ENCODE results near the gene UTF1. TPM values are rescaled to one million over a fixed set of nuclear protein-coding genes. Genes with fewer than 3 reads are reported as not detected.

UTF1 gene
- total RNA-seq, 2 donors from 2014 or later, result 0.21 TPM; not detected in 1

DNA sequence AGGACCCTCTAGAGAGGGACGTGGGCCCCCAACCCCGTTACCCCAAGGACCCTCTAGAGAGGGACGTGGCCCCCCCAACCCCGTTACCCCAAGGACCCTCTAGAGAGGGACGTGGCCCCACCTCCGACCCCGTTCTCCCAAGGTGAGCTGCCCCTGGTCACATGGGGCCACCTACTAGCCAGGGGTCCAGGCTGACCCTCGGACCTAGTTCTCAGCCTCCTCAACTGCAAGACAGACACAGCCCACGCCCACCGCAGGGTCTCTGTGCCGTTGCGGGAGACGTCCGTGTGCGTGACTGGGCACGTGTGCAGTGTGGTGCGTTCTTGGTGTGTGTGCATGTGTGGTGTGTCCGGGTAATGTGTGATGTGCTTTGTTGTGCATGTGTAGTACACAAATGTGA, 21.6 kb upstream of the UTF1 start:
- ATAC-seq (replicated peaks in 1 of 2), result no peak
- Mint-ChIP-seq H3K27me3 (ENCODE audit: low read depth) (no peaks in the 10 kb centered on the region), H3K27ac (no peak overlapping the region), H3K36me3 (ENCODE audit: insufficient read depth in 2 of 2) (no peaks in the 10 kb centered on the region), H3K9me3 (no peaks in the 10 kb centered on the region), H3K4me3 (no peak overlapping the region), H3K4me1 (ENCODE audit: low read depth) (no peaks in the 10 kb centered on the region)
- DNase-seq, result no peak

DNA sequence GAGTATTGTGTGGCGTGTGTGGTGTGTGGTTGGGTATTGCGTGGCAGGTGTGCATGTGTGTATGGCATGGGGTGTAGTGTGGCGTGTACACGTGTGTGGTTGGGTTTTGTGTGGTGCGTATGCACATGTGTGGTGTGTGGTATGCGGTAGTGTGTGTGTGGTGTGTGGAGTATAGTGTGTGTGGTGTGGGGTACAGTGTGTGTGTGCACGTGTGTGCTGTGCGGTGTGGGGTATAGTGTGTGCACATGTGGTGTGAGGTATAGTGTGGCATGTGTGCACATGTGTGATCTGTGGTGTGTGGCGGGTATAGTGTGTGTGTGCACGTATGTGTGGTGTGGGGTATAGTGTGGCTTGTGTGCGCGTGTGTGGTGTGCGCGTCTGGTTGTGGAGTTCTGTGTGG, 20.9 kb upstream of the UTF1 start:
- H3K27ac Mint-ChIP-seq, result no peak overlapping the region
- H3K9me3 Mint-ChIP-seq, result no peaks in the 10 kb centered on the region
- H3K27me3 Mint-ChIP-seq (ENCODE audit: low read depth), result no peaks in the 10 kb centered on the region
- no peak overlapping the region for H3K4me3 Mint-ChIP-seq
- H3K36me3 Mint-ChIP-seq (ENCODE audit: insufficient read depth in 2 of 2), result no peaks in the 10 kb centered on the region
- DNase-seq (no peak), ATAC-seq (replicated peaks in 1 of 2) (no peak)
- H3K4me1 Mint-ChIP-seq (ENCODE audit: low read depth), result no peaks in the 10 kb centered on the region

- Mint-ChIP-seq H3K9me3 (no peaks in the 10 kb centered on the region), H3K27ac (no peak overlapping the region), H3K4me3 (no peak overlapping the region), H3K27me3 (ENCODE audit: low read depth) (no peaks in the 10 kb centered on the region), H3K36me3 (ENCODE audit: insufficient read depth in 2 of 2) (no peaks in the 10 kb centered on the region), H3K4me1 (ENCODE audit: low read depth) (no peaks in the 10 kb centered on the region)
- DNase-seq (no peak), ATAC-seq (replicated peaks in 1 of 2) (no peak)
Observed at GRCh38 chr10:133209641-133210040, 20.4 kb upstream of the UTF1 start.

DNA sequence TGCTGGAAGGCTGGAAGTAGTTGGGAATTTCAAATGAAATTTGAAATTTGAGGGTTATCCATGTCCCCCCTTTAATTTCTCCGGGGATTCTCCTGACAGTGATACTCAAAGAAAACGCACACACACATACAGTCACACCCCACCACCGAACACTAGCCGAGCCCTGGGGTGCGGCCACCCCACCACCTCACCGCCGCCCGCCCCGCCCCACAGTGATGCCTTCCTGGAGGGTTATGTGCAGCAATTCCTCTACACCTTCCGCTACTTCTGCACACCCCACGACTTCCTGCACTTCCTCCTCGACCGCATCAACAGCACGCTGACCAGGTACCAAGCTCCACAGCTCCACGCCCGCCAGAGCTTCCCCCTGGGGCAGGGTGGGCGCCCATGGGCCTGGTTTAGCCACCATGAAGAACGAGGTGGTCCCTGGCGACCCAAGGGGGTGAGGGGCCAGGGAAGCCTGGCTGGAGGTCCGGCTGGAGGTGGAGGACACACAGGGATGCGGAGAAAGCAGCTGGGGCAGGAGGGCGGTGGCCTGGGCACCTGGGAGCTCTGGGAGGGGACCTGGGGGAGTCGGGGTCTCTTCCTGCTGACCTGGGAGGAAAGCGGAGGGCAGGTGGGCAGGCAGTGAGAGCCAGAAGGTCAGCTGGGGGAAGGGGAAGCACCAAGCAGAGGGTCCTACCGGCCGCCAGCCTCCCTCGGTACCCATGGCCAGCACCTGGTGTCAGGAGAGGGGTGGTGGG, 19.4 kb upstream of the UTF1 start:
- Mint-ChIP-seq H3K4me1 (ENCODE audit: low read depth) (no peaks in the 10 kb centered on the region), H3K4me3 (no peak overlapping the region), H3K36me3 (ENCODE audit: insufficient read depth in 2 of 2) (no peaks in the 10 kb centered on the region), H3K9me3 (no peaks in the 10 kb centered on the region), H3K27ac (no peak overlapping the region), H3K27me3 (ENCODE audit: low read depth) (no peaks in the 10 kb centered on the region)
- no peak for DNase-seq
- no peak for ATAC-seq (replicated peaks in 1 of 2)

DNA sequence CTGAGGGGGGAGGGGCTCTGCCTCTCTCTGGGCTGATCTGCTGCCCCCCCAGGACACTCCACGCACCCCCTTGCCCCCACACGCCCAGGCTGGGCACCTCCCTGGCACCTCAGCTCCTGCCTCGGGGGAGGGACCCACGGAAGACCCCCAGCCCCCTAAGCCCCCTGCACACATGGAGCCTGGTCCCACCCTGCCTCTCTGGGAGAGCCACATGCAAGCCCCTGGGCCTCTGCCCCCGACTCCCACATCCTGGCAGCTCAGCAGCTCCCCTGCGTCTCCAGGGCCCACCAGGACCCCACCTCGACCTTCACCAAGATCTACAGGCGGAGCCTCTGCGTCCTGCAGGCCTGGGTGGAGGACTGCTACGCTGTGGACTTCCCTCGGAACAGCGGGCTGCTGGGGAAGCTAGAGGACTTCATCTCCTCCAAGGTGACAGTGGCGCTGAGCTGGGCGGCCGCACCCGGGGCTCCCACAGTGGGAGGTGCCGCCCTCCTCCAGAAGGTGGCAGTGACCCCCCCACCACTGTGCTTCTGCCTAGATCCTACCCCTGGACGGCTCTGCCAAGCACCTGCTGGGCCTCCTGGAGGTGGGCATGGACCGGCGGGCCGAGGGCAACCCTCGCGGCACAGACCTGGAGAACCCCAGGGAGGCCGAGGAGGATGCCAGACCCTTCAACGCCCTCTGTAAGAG, 18.7 kb upstream of the UTF1 start:
- no peaks in the 10 kb centered on the region for H3K4me1 Mint-ChIP-seq (ENCODE audit: low read depth)
- no peak overlapping the region for H3K4me3 Mint-ChIP-seq
- H3K9me3 Mint-ChIP-seq, result no peaks in the 10 kb centered on the region
- no peak for DNase-seq
- H3K36me3 Mint-ChIP-seq (ENCODE audit: insufficient read depth in 2 of 2), result no peaks in the 10 kb centered on the region
- no peak overlapping the region for H3K27ac Mint-ChIP-seq
- ATAC-seq (replicated peaks in 1 of 2), result no peak
- no peaks in the 10 kb centered on the region for H3K27me3 Mint-ChIP-seq (ENCODE audit: low read depth)

DNA sequence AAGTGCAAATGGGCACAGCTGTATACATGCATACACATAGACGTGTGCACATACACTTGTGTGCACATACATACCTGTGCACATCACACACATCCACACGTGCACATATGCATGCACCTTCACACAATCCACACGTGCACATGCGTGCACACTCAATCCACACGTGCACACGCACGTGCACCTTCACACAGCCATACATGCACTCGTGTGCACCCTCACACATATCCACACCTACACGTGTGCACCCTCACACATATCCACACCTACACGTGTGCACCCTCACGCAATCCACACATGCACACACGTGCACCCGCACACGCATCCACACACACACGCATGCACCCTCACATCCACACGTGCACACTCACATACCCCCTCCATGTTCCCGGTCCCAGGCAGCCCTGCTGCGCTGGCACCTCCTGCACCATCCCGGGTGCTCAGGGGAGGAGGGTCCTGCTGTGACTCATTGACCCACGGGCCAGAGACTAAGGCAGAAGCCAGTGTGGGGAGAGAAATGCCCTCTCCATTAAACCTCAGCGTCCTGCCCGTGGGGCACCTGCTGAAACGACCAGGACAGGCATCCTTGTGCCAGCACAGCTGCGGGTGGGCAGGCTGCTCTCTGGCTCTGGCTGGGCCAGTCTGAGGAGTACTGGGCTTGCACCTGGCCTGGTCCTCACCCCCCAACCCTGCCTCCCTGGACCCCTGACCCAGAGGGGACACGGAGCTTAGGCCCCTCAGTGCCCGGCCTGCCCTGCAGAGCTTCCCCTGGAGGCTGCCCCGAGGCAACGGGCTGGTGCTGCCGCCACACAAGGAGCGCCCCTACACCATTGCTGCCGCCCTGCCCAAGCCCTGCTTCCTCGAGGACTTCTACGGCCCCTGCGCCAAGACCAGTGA, 17.8 kb upstream of the UTF1 start:
- Mint-ChIP-seq H3K27ac (no peak overlapping the region), H3K27me3 (ENCODE audit: low read depth) (no peaks in the 10 kb centered on the region), H3K4me3 (no peak overlapping the region), H3K4me1 (ENCODE audit: low read depth) (no peaks in the 10 kb centered on the region), H3K36me3 (ENCODE audit: insufficient read depth in 2 of 2) (no peaks in the 10 kb centered on the region), H3K9me3 (no peaks in the 10 kb centered on the region)
- ATAC-seq (replicated peaks in 1 of 2) (no peak), DNase-seq (no peak)

DNA sequence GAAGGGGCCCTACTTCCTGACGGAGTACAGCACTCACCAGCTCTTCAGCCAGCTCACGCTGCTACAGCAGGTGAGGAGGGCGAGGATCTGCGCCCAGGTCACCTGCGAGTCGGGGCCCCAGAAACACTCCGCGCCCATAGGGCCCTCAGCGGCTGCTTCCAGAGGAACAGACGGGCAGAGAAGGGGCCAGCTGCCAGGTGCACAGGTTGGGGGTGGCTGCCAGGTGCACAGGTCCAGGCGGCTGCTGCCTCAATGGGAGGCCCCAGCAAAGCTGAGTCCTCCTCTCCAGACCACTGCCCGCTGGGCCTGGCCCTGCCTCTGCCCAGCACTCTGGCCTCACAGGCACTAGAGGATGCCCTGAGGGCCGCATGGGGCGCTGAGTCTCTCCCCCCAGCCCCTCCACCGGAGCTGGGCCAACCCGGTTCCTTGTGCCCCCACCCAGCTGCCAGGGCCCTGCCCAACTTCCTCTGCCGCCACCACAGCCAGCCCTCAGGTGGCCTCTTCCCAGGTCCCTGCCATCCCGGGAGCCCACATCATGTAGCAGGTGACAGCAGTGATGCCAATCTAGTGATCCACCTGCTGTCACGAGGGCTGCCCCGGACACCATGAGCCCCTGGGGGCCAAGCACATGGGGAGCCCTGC, 17.0 kb upstream of the UTF1 start:
- Mint-ChIP-seq H3K9me3 (no peaks in the 10 kb centered on the region), H3K27me3 (ENCODE audit: low read depth) (no peaks in the 10 kb centered on the region), H3K4me3 (no peak overlapping the region), H3K27ac (no peak overlapping the region), H3K36me3 (ENCODE audit: insufficient read depth in 2 of 2) (no peaks in the 10 kb centered on the region), H3K4me1 (ENCODE audit: low read depth) (no peaks in the 10 kb centered on the region)
- DNase-seq (no peak), ATAC-seq (replicated peaks in 1 of 2) (no peak)

DNA sequence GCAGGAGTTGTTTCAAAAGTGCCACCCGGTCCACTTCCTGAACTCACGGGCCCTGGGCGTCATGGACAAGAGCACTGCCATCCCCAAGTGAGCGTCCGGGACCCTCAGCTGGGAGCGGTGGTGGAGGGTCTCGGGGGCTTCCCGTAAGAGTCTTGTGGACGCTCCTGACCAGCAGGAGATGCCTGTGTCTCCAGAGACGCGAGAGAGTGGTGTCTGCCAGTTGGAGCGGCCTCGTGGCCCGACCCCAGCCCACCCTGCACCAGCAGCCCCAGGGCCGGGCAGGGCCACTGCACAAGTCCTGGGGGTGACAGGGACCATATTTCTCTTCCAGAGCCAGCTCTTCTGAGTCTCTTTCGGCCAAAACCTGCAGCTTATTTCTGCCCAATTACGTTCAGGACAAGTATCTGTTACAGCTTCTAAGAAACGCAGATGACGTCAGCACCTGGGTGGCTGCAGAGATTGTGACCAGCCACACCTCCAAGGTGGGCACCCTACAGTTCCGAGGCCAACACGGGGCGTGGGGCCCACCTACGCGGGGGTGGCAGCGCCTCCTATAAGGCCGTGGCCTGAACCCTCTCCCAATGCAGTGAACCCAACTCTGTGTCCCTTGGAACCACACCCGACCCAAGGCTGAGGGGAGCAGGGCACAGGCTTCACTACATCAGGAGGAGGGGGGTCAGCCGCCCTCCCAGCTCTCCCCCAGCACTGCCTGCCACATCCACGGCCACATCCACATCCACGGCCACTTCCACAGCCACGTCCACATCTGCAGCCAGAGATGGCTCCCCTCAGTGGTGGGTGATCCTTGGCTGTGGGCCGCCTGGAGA, 16.2 kb upstream of the UTF1 start:
- Mint-ChIP-seq H3K4me1 (ENCODE audit: low read depth) (no peaks in the 10 kb centered on the region), H3K4me3 (no peak overlapping the region), H3K27me3 (ENCODE audit: low read depth) (no peaks in the 10 kb centered on the region), H3K27ac (no peak overlapping the region), H3K36me3 (ENCODE audit: insufficient read depth in 2 of 2) (no peaks in the 10 kb centered on the region), H3K9me3 (no peaks in the 10 kb centered on the region)
- ATAC-seq (replicated peaks in 1 of 2), result no peak
- DNase-seq, result no peak

- Mint-ChIP-seq H3K4me3 (no peak overlapping the region), H3K36me3 (ENCODE audit: insufficient read depth in 2 of 2) (no peaks in the 10 kb centered on the region), H3K27me3 (ENCODE audit: low read depth) (no peaks in the 10 kb centered on the region), H3K9me3 (no peaks in the 10 kb centered on the region), H3K27ac (no peak overlapping the region), H3K4me1 (ENCODE audit: low read depth) (no peaks in the 10 kb centered on the region)
- DNase-seq (no peak), ATAC-seq (replicated peaks in 1 of 2) (no peak)
Observed at GRCh38 chr10:133214468-133215410, 15.3 kb upstream of the UTF1 start.

GRCh38 chr10:133215586-133215985, 14.4 kb upstream of the UTF1 start:
- no peak overlapping the region for H3K4me3 Mint-ChIP-seq
- no peaks in the 10 kb centered on the region for H3K27me3 Mint-ChIP-seq (ENCODE audit: low read depth)

GRCh38 chr10:133216776-133217175, 13.2 kb upstream of the UTF1 start:
- H3K36me3 Mint-ChIP-seq (ENCODE audit: insufficient read depth in 2 of 2), result no peaks in the 10 kb centered on the region
- no peaks in the 10 kb centered on the region for H3K4me1 Mint-ChIP-seq (ENCODE audit: low read depth)
- peaks cover 9% of the 10 kb centered on the region for H3K27me3 Mint-ChIP-seq (ENCODE audit: low read depth)
- H3K4me3 Mint-ChIP-seq, result no peak overlapping the region
- H3K9me3 Mint-ChIP-seq, result no peaks in the 10 kb centered on the region
- peak overlapping the region; percentile 54 for H3K27ac Mint-ChIP-seq
- ATAC-seq (replicated peaks in 1 of 2) (no peak), DNase-seq (no peak)

More at GRCh38 chr10:133215586-133215985, 14.4 kb upstream of the UTF1 start:
- DNase-seq (no peak), ATAC-seq (replicated peaks in 1 of 2) (no peak)
- Mint-ChIP-seq H3K4me1 (ENCODE audit: low read depth) (no peaks in the 10 kb centered on the region), H3K9me3 (no peaks in the 10 kb centered on the region), H3K36me3 (ENCODE audit: insufficient read depth in 2 of 2) (no peaks in the 10 kb centered on the region), H3K27ac (no peak overlapping the region)

Measured in activated T-cell treated with anti-CD3 and anti-CD28 coated beads, Interleukin-2, amount 50 U/mL, for 72 hours (primary cell).